ENCODE results near the gene CNOT1. TPM values are rescaled to one million over a fixed set of nuclear protein-coding genes. Genes with fewer than 3 reads are reported as not detected.

The CNOT1 gene
- total and polyA plus RNA-seq, 10 of the 15 experiments (the other 5 are each of a cell fraction or from before 2014, with no cell fraction given) = 101 to 246 (median 175) TPM

DNA sequence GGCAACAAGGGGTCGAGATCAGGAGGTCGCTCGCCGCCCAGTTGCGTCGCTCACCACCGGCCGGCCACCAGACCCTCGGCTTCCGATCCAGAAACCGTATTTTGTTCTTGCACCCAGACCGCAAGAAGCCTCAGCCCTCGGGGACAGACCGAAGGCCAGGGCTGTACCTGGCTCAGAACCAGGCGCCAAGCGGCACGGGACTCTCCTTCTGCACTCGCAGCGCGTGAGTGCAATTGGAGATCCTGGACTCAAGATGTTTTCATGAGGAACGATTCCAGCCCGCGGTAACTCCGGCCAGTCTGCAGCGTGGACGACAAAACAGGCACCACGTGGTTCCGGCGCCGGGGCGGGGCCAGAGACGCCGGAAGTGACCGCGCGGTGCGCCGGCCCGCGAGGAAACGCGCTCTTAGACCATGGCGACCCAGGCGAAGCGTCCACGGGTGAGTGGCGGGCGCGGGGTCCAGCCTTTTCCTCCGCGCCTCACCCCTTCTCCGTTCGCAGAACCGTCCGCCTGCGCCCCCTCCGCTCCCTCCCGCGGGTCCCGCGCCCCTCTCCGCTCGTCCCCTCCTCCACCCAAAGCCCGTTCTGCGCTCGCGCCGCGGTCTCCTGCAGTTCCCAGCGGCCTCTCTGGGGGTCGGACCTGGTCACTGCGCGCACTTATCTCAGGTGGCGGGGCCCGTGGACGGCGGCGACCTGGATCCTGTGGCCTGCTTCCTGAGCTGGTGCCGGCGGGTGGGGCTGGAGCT, 114.3 kb downstream of the CNOT1 start, which contains the start of gene SETD6 (continued):
- TF ChIP-seq FOS (IDR thresholded peaks at IDR 0.05; ENCODE audit: borderline replicate concordance, extremely low read depth, insufficient read length) (no peak), BCLAF1 (IDR thresholded peaks at IDR 0.05) (no peak), ZBTB40 (IDR thresholded peaks at IDR 0.05; ENCODE audit: borderline replicate concordance) (peak; percentile 82), E4F1 (IDR thresholded peaks at IDR 0.05; ENCODE audit: borderline replicate concordance, partially characterized antibody) (no peak), KLF5 (IDR thresholded peaks at IDR 0.05; ENCODE audit: partially characterized antibody) (peak; percentile 17), PAX5 (IDR thresholded peaks at IDR 0.05; ENCODE audit: borderline replicate concordance, low read depth, low read length) (0 out of 2 replicates have a peak, but pooled peaks have one; percentile 36), IRF3 (IDR thresholded peaks at IDR 0.05) (no peak), SP1 (IDR thresholded peaks at IDR 0.05; ENCODE audit: low read depth, low read length) (peak; percentile 27), PML (IDR thresholded peaks at IDR 0.05; ENCODE audit: low read length) (no peak), CEBPB (IDR thresholded peaks at IDR 0.05; ENCODE audit: borderline replicate concordance in 1 of 2, low read depth in 2 of 2, low read length in 2 of 2) (no peak), EP300 (IDR thresholded peaks at IDR 0.05; ENCODE audit: borderline replicate concordance in 1 of 2, control insufficient read depth in 1 of 2, low read depth in 2 of 2, low read length in 2 of 2) (no peak), NR2C2 (IDR thresholded peaks at IDR 0.05; ENCODE audit: borderline replicate concordance, control insufficient read depth, insufficient read length, low read depth) (no peak), SREBF1 (IDR thresholded peaks at IDR 0.05; ENCODE audit: low read length) (no peak), HDAC6 (IDR thresholded peaks at IDR 0.05; ENCODE audit: unreplicated experiment) (peak; percentile 69), BRCA1 (IDR thresholded peaks at IDR 0.05; ENCODE audit: low read depth, low read length) (no peak)
- TF ChIP-seq, protein P1, sequence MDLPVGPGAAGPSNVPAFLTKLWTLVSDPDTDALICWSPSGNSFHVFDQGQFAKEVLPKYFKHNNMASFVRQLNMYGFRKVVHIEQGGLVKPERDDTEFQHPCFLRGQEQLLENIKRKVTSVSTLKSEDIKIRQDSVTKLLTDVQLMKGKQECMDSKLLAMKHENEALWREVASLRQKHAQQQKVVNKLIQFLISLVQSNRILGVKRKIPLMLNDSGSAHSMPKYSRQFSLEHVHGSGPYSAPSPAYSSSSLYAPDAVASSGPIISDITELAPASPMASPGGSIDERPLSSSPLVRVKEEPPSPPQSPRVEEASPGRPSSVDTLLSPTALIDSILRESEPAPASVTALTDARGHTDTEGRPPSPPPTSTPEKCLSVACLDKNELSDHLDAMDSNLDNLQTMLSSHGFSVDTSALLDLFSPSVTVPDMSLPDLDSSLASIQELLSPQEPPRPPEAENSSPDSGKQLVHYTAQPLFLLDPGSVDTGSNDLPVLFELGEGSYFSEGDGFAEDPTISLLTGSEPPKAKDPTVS (IDR thresholded peaks at IDR 0.05; ENCODE audit: low read depth, low read length) = no peak
